GM21737 (cell line): Measurements from ENCODE around the gene OR51B2.
"Not testable (repeated sequence)": the region's sequence is repeated elsewhere in the genome, so short reads cannot be mapped to it uniquely, and the experiment has no call there.

Source experiments
- ATAC-seq: cut with Tn5 transposase; IDR thresholded peaks from one replicate; pipeline ENCODE4 v1.9.1; 2021; ENCODE audit warnings: mild to moderate bottlenecking, moderate library complexity; ENCODE audit not compliant: unreplicated experiment

OR51B2 gene

GRCh38 chr11:5313326-5314023 is 10.6 kb downstream of the OR51B2 start:
- not testable (repeated sequence) for ATAC-seq

GRCh38 chr11:5310423-5310822 is 13.7 kb downstream of the OR51B2 start:
- no peak for ATAC-seq

- no peak for ATAC-seq
Measured at GRCh38 chr11:5307256-5308019, 16.7 kb downstream of the OR51B2 start.

- ATAC-seq = no peak
Measured at GRCh38 chr11:5304046-5304445, 20.1 kb downstream of the OR51B2 start.

GRCh38 chr11:5303626-5304025 is 20.5 kb downstream of the OR51B2 start:
- no peak for ATAC-seq

GRCh38 chr11:5301846-5302245 is 22.3 kb downstream of the OR51B2 start, which contains the start of gene OR51B4:
TSS of gene OR51B4 (minus strand) at chr11:5301946. CDS start at chr11:5301946, 0 bp downstream.
- ATAC-seq = no peak

GRCh38 chr11:5300251-5300650 is 23.8 kb downstream of the OR51B2 start:
- no peak for ATAC-seq

GRCh38 chr11:5298451-5298850 is 25.6 kb downstream of the OR51B2 start:
- no peak for ATAC-seq

- no peak for ATAC-seq
Measured at GRCh38 chr11:5297721-5298323, 26.3 kb downstream of the OR51B2 start.

GRCh38 chr11:5294342-5294995 is 29.6 kb downstream of the OR51B2 start:
- not testable (repeated sequence) for ATAC-seq

GRCh38 chr11:5293028-5293427 is 31.1 kb downstream of the OR51B2 start:
- no peak for ATAC-seq

- peak; percentile 94 for ATAC-seq
Measured at GRCh38 chr11:5291207-5291838, 32.8 kb downstream of the OR51B2 start.

GRCh38 chr11:5290106-5290505 is 34.0 kb downstream of the OR51B2 start:
- ATAC-seq = no peak

- ATAC-seq = no peak
Measured at GRCh38 chr11:5289696-5290095, 34.4 kb downstream of the OR51B2 start.

GRCh38 chr11:5288906-5289550 is 35.1 kb downstream of the OR51B2 start:
- ATAC-seq = no peak

- ATAC-seq = no peak
Measured at GRCh38 chr11:5288108-5288905, 35.8 kb downstream of the OR51B2 start.

GRCh38 chr11:5286901-5287300 is 37.2 kb downstream of the OR51B2 start:
- ATAC-seq = no peak

- ATAC-seq = no peak
Measured at GRCh38 chr11:5286351-5286750, 37.7 kb downstream of the OR51B2 start.

- ATAC-seq = no peak
Measured at GRCh38 chr11:5285703-5286340, 38.3 kb downstream of the OR51B2 start.
